WTC11 (cell line): Measurements from ENCODE around the gene EMSY.

Experiments used
- CTCF ChIP-seq: fragments of 200-600 bp; IDR thresholded peaks from 2 replicates; pipeline ENCODE4 v1.8.0; 2022; ENCODE audit warnings: antibody characterized with exemption
- E2F1 ChIP-seq: sonication (generic); formaldehyde crosslinking; IDR thresholded peaks from 2 replicates; pipeline ENCODE4 v1.8.0; 2022; ENCODE audit warnings: mild to moderate bottlenecking, missing genetic modification reagents
- ETV6 ChIP-seq: sonication (generic); formaldehyde crosslinking; IDR thresholded peaks from 2 replicates; pipeline ENCODE4 v1.8.1; 2022; ENCODE audit warnings: mild to moderate bottlenecking, missing genetic modification reagents
- FOXJ3 ChIP-seq: sonication (generic); formaldehyde crosslinking; IDR thresholded peaks from 2 replicates; pipeline ENCODE4 v1.9.0; 2021; ENCODE audit warnings: missing genetic modification reagents, mild to moderate bottlenecking, borderline replicate concordance
- JUN ChIP-seq: sonication (generic); formaldehyde crosslinking; IDR thresholded peaks from 2 replicates; pipeline ENCODE4 v1.8.0; 2023; ENCODE audit warnings: mild to moderate bottlenecking, missing genetic modification reagents
- PRRX2 ChIP-seq: fragments of 250-450 bp; sonication (Bioruptor Pico); IDR thresholded peaks from 2 replicates; pipeline ENCODE4 v1.8.0; 2021; ENCODE audit warnings: mild to moderate bottlenecking
- SMAD4 ChIP-seq: sonication (generic); formaldehyde crosslinking; IDR thresholded peaks from 2 replicates; pipeline ENCODE4 v1.8.0; 2022; ENCODE audit warnings: mild to moderate bottlenecking, missing genetic modification reagents
- ZNF121 ChIP-seq: sonication (generic); formaldehyde crosslinking; IDR thresholded peaks from 2 replicates; pipeline ENCODE4 v1.8.0; 2023; ENCODE audit warnings: missing genetic modification reagents

- TF ChIP-seq CTCF (no peak), JUN (CRISPR knock-in tag) (no peak), ETV6 (CRISPR knock-in tag) (no peak), ZNF121 (CRISPR knock-in tag) (no peak), E2F1 (no peak), PRRX2 (CRISPR knock-in tag) (no peak), SMAD4 (no peak), FOXJ3 (no peak)
Observed at GRCh38 chr11:76466666-76467065, 21.8 kb downstream of the EMSY start.
